ENCODE results near the gene HTRA3.

DNA sequence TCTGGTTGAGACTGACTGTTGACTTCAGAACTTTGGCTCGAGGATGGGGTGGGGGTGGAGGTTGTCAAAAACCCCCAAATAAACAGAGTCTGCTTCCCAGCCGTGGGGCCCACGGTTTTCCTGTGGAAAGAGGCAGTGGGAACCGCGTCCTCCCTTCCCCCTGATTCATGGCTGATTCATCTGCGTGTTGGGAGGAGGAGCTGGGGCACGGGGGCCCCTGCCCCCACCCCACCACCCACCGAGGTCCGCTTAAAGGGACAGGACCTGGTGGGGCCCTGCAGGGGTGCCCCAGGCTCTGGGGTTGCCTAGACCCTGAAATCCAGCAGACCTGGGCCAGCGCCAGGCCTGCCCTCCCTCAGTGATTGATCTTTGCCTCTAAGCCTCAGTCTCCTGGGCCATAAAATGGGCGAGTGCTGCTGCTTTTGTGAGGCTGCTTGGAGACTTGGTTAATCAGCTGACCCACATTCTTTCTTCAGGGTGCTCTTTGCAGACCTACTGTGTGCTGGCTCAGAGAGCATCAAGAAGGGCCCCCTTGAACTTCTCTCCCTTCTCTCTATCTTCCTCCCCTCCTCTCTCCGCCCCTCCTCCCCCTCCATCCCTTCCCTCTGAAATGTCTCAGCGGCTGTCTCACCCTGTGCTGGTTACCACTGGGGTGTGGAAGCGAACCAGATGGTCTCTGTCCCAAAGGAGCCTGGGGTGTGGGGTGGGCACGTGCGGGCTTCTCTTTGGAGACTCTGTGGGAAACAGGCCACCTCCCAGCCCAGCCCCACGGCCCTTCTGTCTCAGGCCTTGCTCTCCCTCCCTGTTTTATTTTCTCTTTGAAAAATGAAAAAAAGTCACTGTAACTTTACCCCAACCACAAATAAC is 9.1 kb downstream of the HTRA3 start:
- TF ChIP-seq POLR2A (IDR thresholded peaks at IDR 0.05) = no peak
- TF ChIP-seq, protein P1, sequence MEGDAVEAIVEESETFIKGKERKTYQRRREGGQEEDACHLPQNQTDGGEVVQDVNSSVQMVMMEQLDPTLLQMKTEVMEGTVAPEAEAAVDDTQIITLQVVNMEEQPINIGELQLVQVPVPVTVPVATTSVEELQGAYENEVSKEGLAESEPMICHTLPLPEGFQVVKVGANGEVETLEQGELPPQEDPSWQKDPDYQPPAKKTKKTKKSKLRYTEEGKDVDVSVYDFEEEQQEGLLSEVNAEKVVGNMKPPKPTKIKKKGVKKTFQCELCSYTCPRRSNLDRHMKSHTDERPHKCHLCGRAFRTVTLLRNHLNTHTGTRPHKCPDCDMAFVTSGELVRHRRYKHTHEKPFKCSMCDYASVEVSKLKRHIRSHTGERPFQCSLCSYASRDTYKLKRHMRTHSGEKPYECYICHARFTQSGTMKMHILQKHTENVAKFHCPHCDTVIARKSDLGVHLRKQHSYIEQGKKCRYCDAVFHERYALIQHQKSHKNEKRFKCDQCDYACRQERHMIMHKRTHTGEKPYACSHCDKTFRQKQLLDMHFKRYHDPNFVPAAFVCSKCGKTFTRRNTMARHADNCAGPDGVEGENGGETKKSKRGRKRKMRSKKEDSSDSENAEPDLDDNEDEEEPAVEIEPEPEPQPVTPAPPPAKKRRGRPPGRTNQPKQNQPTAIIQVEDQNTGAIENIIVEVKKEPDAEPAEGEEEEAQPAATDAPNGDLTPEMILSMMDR (IDR thresholded peaks at IDR 0.05) = no peak

All from lower leg skin (tissue), 3 donors.